Uterus (tissue), 4 donors: ENCODE results near the gene FAM47E. TPM values are rescaled to one million over a fixed set of nuclear protein-coding genes. Genes with fewer than 3 reads are reported as not detected.
A peak's percentile ranks its signal among the peaks of the same experiment; 100 is the strongest.

Experiments used
- DNase-seq, 2 donors: peaks; one replicate each; pipeline ENCODE4 v3.0.0-alpha.2; 2019 to 2020
- H3K27ac ChIP-seq, 2 donors: fragments of 200-600 bp; sonication (generic); 1 replicate in 1 of 2; 2 replicates in 1 of 2; pipeline ENCODE4 v1.5.1; 2016 to 2018
- H3K27me3 ChIP-seq, 2 donors: fragments of 200-600 bp; sonication (generic); one replicate each; pipeline ENCODE4 v1.5.1; 2018 to 2019; ENCODE audit warnings: control low read depth in 1 of 2
- H3K36me3 ChIP-seq, 2 donors: fragments of 200-600 bp; sonication (generic); one replicate each; pipeline ENCODE4 v1.5.1; 2019; ENCODE audit warnings: control low read depth in 1 of 2
- H3K4me1 ChIP-seq, 2 donors: fragments of 200-600 bp; sonication (generic); one replicate each; pipeline ENCODE4 v1.5.1; 2018 to 2019; ENCODE audit warnings: control low read depth in 1 of 2
- H3K4me3 ChIP-seq, 2 donors: fragments of 200-600 bp; sonication (generic); 1 replicate in 1 of 2; 2 replicates in 1 of 2; pipeline ENCODE4 v1.5.1; 2018 to 2019; ENCODE audit warnings: mild to moderate bottlenecking in 1 of 2
- H3K9me3 ChIP-seq, 2 donors: fragments of 200-600 bp; sonication (generic); one replicate each; pipeline ENCODE4 v1.5.1; 2019; ENCODE audit warnings: control low read depth in 1 of 2
- CTCF ChIP-seq, 4 experiments: fragments of 200-600 bp in 2 of 4; fragments of 450-650 bp in 2 of 4; sonication (generic) in 2 of 4; IDR thresholded peaks; one replicate each; pipeline ENCODE4 v1.5.1; 2016 to 2019; ENCODE audit warnings: antibody characterized with exemption in 4 of 4, mild to moderate bottlenecking in 2 of 4, moderate library complexity in 1 of 4
- POLR2A ChIP-seq, 2 donors: fragments of 450-650 bp; IDR thresholded peaks; one replicate each; pipeline ENCODE4 v1.6.1; 2016; ENCODE audit warnings: antibody characterized with exemption in 2 of 2, mild to moderate bottlenecking in 1 of 2, moderate library complexity in 1 of 2
- intact Hi-C: fragments of 100-400 bp; cut with DNase I; formaldehyde crosslinking; loops from one replicate; pipeline ENCODE4 v1.15.1; 2023; ENCODE audit warnings: low total_unique reads
- total RNA-seq, 4 donors: library from RNA; depleted of rRNA in 3 of 4; stranded (reverse); fragments of >200 nt in 3 of 4; gene quantifications; one replicate each; pipeline versions ENCODE4 v1.1.0 to v1.2.4, GENCODE V29; 2014 to 2023
- donor health status: DM: yes; HTN: yes; CAD: no.

The FAM47E gene
- total RNA-seq, 4 donors from 2014 or later: 0.29 to 1.4 (median 1.2) TPM; not detected in 1

GRCh38 chr4:76305971-76306881 is 54.7 kb downstream of the FAM47E start, which contains the start of gene STBD1:
Gene STBD1, plus strand, starts transcription at chr4:76306733. Its CDS starts 37 bp downstream, at chr4:76306770.
- Histone ChIP-seq H3K36me3 (no peaks in the 10 kb centered on the region), H3K27me3 (no peaks in the 10 kb centered on the region), H3K9me3 (no peaks in the 10 kb centered on the region), H3K4me3 (peak within 1 kb of the TSS; percentile 59 to 85), H3K4me1 (no peaks in the 10 kb centered on the region), H3K27ac (peak within 1 kb of the TSS; percentile 78 to 87)
- peak in 1 of 2 donors; percentile 44 for TF ChIP-seq POLR2A (IDR thresholded peaks at IDR 0.05)
- no peak for TF ChIP-seq CTCF (IDR thresholded peaks at IDR 0.05)
- intact Hi-C loops: no loop called here
- peak; percentile 70 to 78 for DNase-seq

- peak; percentile 46 to 57 for DNase-seq
- intact Hi-C loops: no loop called here
- Histone ChIP-seq H3K4me1 (no peaks in the 10 kb centered on the region), H3K4me3 (peak overlapping the region; percentile 59 to 85), H3K27me3 (no peaks in the 10 kb centered on the region), H3K9me3 (no peaks in the 10 kb centered on the region), H3K27ac (peak overlapping the region; percentile 78 to 87), H3K36me3 (no peaks in the 10 kb centered on the region)
- TF ChIP-seq CTCF (IDR thresholded peaks at IDR 0.05) (peak in 3 of 4 experiments; percentile 24 to 61 (median 33)), POLR2A (IDR thresholded peaks at IDR 0.05) (no peak)
These were observed 55.5 kb downstream of the FAM47E start for GRCh38 chr4:76306882-76307659.

GRCh38 chr4:76307660-76308014 is 56.1 kb downstream of the FAM47E start:
- intact Hi-C loops: no loop called here
- DNase-seq: peak in 1 of 2 donors; percentile 27
- Histone ChIP-seq H3K9me3 (no peaks in the 10 kb centered on the region), H3K4me1 (no peaks in the 10 kb centered on the region), H3K27ac (peak overlapping the region; percentile 78 to 87), H3K27me3 (no peaks in the 10 kb centered on the region), H3K4me3 (peak overlapping the region; percentile 59 to 85), H3K36me3 (no peaks in the 10 kb centered on the region)
- no peak for TF ChIP-seq POLR2A (IDR thresholded peaks at IDR 0.05)
- TF ChIP-seq CTCF (IDR thresholded peaks at IDR 0.05): no peak

- no peak overlapping the region for H3K4me3 ChIP-seq
- no peak for DNase-seq
- no peaks in the 10 kb centered on the region for H3K9me3 ChIP-seq
These were observed 57.0 kb downstream of the FAM47E start for GRCh38 chr4:76308548-76308947.

More at GRCh38 chr4:76308548-76308947, 57.0 kb downstream of the FAM47E start:
- no peak for TF ChIP-seq CTCF (IDR thresholded peaks at IDR 0.05)
- Histone ChIP-seq H3K36me3 (no peaks in the 10 kb centered on the region), H3K4me1 (no peaks in the 10 kb centered on the region), H3K27ac (no peak overlapping the region), H3K27me3 (no peaks in the 10 kb centered on the region)
- intact Hi-C loops: no loop called here
